ENCODE results near the gene ABCD4. TPM values are rescaled to one million over a fixed set of nuclear protein-coding genes. Genes with fewer than 3 reads are reported as not detected.

The ABCD4 gene
- total RNA-seq, 1 experiment from 2014 or later = 22.9 TPM

- DNase-seq (ENCODE audit: low read depth) = no peak
Observed at GRCh38 chr14:74237441-74237840, 65.3 kb downstream of the ABCD4 start.

Other genes with a start within 250 kb of the ABCD4 start
- gene ALDH6A1, start 218.5 kb downstream of the ABCD4 start, total RNA-seq (2014; rRNA removed; shearing (Covaris generic)) = 1.4 TPM in 2 replicates
- 6.6 and 8.7 TPM in 2 replicates for gene LIN52, start 218.0 kb downstream of the ABCD4 start, total RNA-seq (2014; rRNA removed; shearing (Covaris generic))
- not detected in 2 replicates for gene VSX2, start 63.5 kb downstream of the ABCD4 start, total RNA-seq (2014; rRNA removed; shearing (Covaris generic))
- not detected in 2 replicates for gene VRTN, start 45.5 kb upstream of the ABCD4 start, total RNA-seq (2014; rRNA removed; shearing (Covaris generic))
- not detected in 2 replicates for gene SYNDIG1L, start 123.3 kb upstream of the ABCD4 start, total RNA-seq (2014; rRNA removed; shearing (Covaris generic))
- 203 and 243 TPM in 2 replicates for gene NPC2, start 190.4 kb upstream of the ABCD4 start, total RNA-seq (2014; rRNA removed; shearing (Covaris generic))
- gene ISCA2, start 190.8 kb upstream of the ABCD4 start, total RNA-seq (2014; rRNA removed; shearing (Covaris generic)) = 21.1 and 23.3 TPM in 2 replicates

All from HT1080 (cell line).